ENCODE measurements around the gene SSBP2.
"Not testable (repeated sequence)": the region's sequence is repeated elsewhere in the genome, so short reads cannot be mapped to it uniquely, and the experiment has no call there.

- not testable (repeated sequence) for TF ChIP-seq POLR2A, CTCF, POLR2AphosphoS5 (IDR thresholded peaks at IDR 0.05)
Measured at GRCh38 chr5:81473395-81473794, 277.5 kb downstream of the SSBP2 start.

Data from prostate gland (tissue), 2 donors.